ENCODE results near the gene TBC1D3E. TPM values are rescaled to one million over a fixed set of nuclear protein-coding genes. Genes with fewer than 3 reads are reported as not detected.
"Not testable (repeated sequence)": the region's sequence is repeated elsewhere in the genome, so short reads cannot be mapped to it uniquely, and the experiment has no call there.

TBC1D3E gene
- 0.17 TPM for polyA plus RNA-seq (2013, experiment 1 of 2)
- polyA plus RNA-seq (2013, experiment 2 of 2) = not detected

GRCh38 chr17:38127651-38128050 lies at the start of gene TBC1D3E:
TBC1D3E (plus strand) TSS chr17:38127951; CDS start chr17:38129496, 1,545 bp downstream.
- H3K9ac ChIP-seq (ENCODE audit: low read depth, low read length, poor library complexity); H3K79me1 ChIP-seq (ENCODE audit: low read depth, low read length); H3K18ac ChIP-seq (ENCODE audit: low read length); H2BK12ac ChIP-seq (ENCODE audit: low read length); H3K23ac ChIP-seq (ENCODE audit: low read depth, low read length, poor library complexity); H3K4ac ChIP-seq (ENCODE audit: low read length); H4K8ac ChIP-seq (ENCODE audit: low read depth, low read length); H3K4me1 ChIP-seq (ENCODE audit: control insufficient read depth in 2 of 2, insufficient read depth in 1 of 2, low read depth in 1 of 2, low read length in 2 of 2); H2AK5ac ChIP-seq (ENCODE audit: low read depth, low read length); H4K91ac ChIP-seq (ENCODE audit: low read depth, low read length, poor library complexity); H2BK15ac ChIP-seq (ENCODE audit: low read length); H2AFZ ChIP-seq (ENCODE audit: low read length); H2BK120ac ChIP-seq (ENCODE audit: low read depth, low read length); H3K27ac ChIP-seq (replicated peaks; ENCODE audit: low read length); H3K36me3 ChIP-seq (replicated peaks in 1 of 2; ENCODE audit: control insufficient read depth in 2 of 2, insufficient read depth in 2 of 2, low read length in 2 of 2); H3K27me3 ChIP-seq (ENCODE audit: control insufficient read depth in 3 of 3, insufficient read depth in 3 of 3, low read depth in 1 of 3, low read length in 3 of 3); H3K14ac ChIP-seq (ENCODE audit: low read length); H3K4me2 ChIP-seq (ENCODE audit: insufficient read depth, low read length, poor library complexity, severe bottlenecking); DNase-seq (ENCODE audit: low spot score); H2BK5ac ChIP-seq (ENCODE audit: low read length); H3K4me3 ChIP-seq (ENCODE audit: low read length in 2 of 2); H3K9me3 ChIP-seq (replicated peaks in 1 of 2; ENCODE audit: control insufficient read depth in 2 of 2, insufficient read depth in 1 of 2, low read depth in 1 of 2, low read length in 2 of 2): not testable (repeated sequence)
- no CpG with 5 or more reads among the region's 9 CpGs for WGBS, 2 donors (ENCODE audit: extremely low coverage in 2 of 2, insufficient read length in 2 of 2, insufficient replicate concordance in 1 of 2)

DNA sequence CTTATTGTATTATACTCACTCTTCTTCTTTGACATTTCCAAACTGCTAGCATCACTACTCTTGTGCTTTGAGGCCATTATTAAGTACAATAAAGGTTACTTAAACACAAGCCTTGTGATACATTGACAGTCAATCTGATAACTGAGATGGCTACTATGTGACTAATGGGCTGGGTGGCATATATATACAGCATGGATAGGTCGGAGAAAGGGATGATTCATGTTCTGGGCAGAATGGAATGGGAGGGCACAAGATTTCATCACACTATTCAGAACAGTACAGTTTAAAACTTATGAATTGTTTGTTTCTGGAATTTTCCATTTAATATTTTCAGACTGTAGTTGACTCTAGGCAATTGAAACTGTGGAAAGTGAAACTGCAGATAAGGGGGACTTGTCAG lies 40.4 kb upstream of the TBC1D3E start:
- not testable (repeated sequence) for H2AK5ac ChIP-seq (ENCODE audit: low read depth, low read length); H3K27me3 ChIP-seq (ENCODE audit: control insufficient read depth in 3 of 3, insufficient read depth in 3 of 3, low read depth in 1 of 3, low read length in 3 of 3); H3K23ac ChIP-seq (ENCODE audit: low read depth, low read length, poor library complexity); DNase-seq (ENCODE audit: low spot score); H3K27ac ChIP-seq (replicated peaks; ENCODE audit: low read length); H3K4me1 ChIP-seq (ENCODE audit: control insufficient read depth in 2 of 2, insufficient read depth in 1 of 2, low read depth in 1 of 2, low read length in 2 of 2); H3K4me3 ChIP-seq (ENCODE audit: low read length in 2 of 2); H2BK15ac ChIP-seq (ENCODE audit: low read length); H3K14ac ChIP-seq (ENCODE audit: low read length); H4K8ac ChIP-seq (ENCODE audit: low read depth, low read length); H2AFZ ChIP-seq (ENCODE audit: low read length); H3K4ac ChIP-seq (ENCODE audit: low read length); H3K18ac ChIP-seq (ENCODE audit: low read length); H3K4me2 ChIP-seq (ENCODE audit: insufficient read depth, low read length, poor library complexity, severe bottlenecking); H2BK12ac ChIP-seq (ENCODE audit: low read length); H3K9ac ChIP-seq (ENCODE audit: low read depth, low read length, poor library complexity); H3K79me1 ChIP-seq (ENCODE audit: low read depth, low read length); H2BK120ac ChIP-seq (ENCODE audit: low read depth, low read length); H2BK5ac ChIP-seq (ENCODE audit: low read length); H3K36me3 ChIP-seq (replicated peaks in 1 of 2; ENCODE audit: control insufficient read depth in 2 of 2, insufficient read depth in 2 of 2, low read length in 2 of 2); H4K91ac ChIP-seq (ENCODE audit: low read depth, low read length, poor library complexity); H3K9me3 ChIP-seq (replicated peaks in 1 of 2; ENCODE audit: control insufficient read depth in 2 of 2, insufficient read depth in 1 of 2, low read depth in 1 of 2, low read length in 2 of 2)
- WGBS, 2 donors (ENCODE audit: extremely low coverage in 2 of 2, insufficient read length in 2 of 2, insufficient replicate concordance in 1 of 2) = no CpG with 5 or more reads among the region's 1 CpG

DNA sequence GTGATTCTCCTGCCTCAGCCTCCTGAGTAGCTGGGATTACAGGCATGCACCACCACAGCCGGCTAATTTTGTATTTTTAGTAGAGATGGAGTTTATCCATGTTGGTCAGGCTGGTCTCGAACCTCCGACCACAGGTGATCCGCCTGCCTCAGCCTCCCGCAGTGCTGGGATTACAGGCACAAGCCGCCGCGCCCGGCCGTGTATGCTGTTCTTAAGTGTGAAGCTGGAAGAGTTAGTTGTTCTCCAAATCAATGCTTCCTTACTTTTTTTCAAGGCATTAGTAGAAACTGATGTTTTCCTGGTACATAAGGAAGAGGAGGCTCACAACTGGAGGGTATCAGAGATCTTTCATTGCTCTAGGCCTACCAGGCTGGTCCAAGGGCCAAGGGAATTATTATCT lies 39.6 kb upstream of the TBC1D3E start:
- H2BK120ac ChIP-seq (ENCODE audit: low read depth, low read length); H3K27ac ChIP-seq (replicated peaks; ENCODE audit: low read length); H3K9ac ChIP-seq (ENCODE audit: low read depth, low read length, poor library complexity); H3K18ac ChIP-seq (ENCODE audit: low read length); DNase-seq (ENCODE audit: low spot score); H4K8ac ChIP-seq (ENCODE audit: low read depth, low read length); H2AFZ ChIP-seq (ENCODE audit: low read length); H2BK12ac ChIP-seq (ENCODE audit: low read length); H3K4me2 ChIP-seq (ENCODE audit: insufficient read depth, low read length, poor library complexity, severe bottlenecking); H3K23ac ChIP-seq (ENCODE audit: low read depth, low read length, poor library complexity); H3K4ac ChIP-seq (ENCODE audit: low read length); H3K9me3 ChIP-seq (replicated peaks in 1 of 2; ENCODE audit: control insufficient read depth in 2 of 2, insufficient read depth in 1 of 2, low read depth in 1 of 2, low read length in 2 of 2); H4K91ac ChIP-seq (ENCODE audit: low read depth, low read length, poor library complexity); H3K36me3 ChIP-seq (replicated peaks in 1 of 2; ENCODE audit: control insufficient read depth in 2 of 2, insufficient read depth in 2 of 2, low read length in 2 of 2); H3K4me3 ChIP-seq (ENCODE audit: low read length in 2 of 2); H3K79me1 ChIP-seq (ENCODE audit: low read depth, low read length); H3K27me3 ChIP-seq (ENCODE audit: control insufficient read depth in 3 of 3, insufficient read depth in 3 of 3, low read depth in 1 of 3, low read length in 3 of 3); H2AK5ac ChIP-seq (ENCODE audit: low read depth, low read length); H3K4me1 ChIP-seq (ENCODE audit: control insufficient read depth in 2 of 2, insufficient read depth in 1 of 2, low read depth in 1 of 2, low read length in 2 of 2); H3K14ac ChIP-seq (ENCODE audit: low read length); H2BK15ac ChIP-seq (ENCODE audit: low read length); H2BK5ac ChIP-seq (ENCODE audit: low read length): not testable (repeated sequence)
- no CpG with 5 or more reads among the region's 10 CpGs for WGBS, 2 donors (ENCODE audit: extremely low coverage in 2 of 2, insufficient read length in 2 of 2, insufficient replicate concordance in 1 of 2)

GRCh38 chr17:38094059-38094694 lies 33.6 kb upstream of the TBC1D3E start:
- H3K23ac ChIP-seq (ENCODE audit: low read depth, low read length, poor library complexity); H4K8ac ChIP-seq (ENCODE audit: low read depth, low read length); H2BK12ac ChIP-seq (ENCODE audit: low read length); H3K4me1 ChIP-seq (ENCODE audit: control insufficient read depth in 2 of 2, insufficient read depth in 1 of 2, low read depth in 1 of 2, low read length in 2 of 2); H2BK5ac ChIP-seq (ENCODE audit: low read length); H3K4me2 ChIP-seq (ENCODE audit: insufficient read depth, low read length, poor library complexity, severe bottlenecking); H4K91ac ChIP-seq (ENCODE audit: low read depth, low read length, poor library complexity); H3K9ac ChIP-seq (ENCODE audit: low read depth, low read length, poor library complexity); H3K4me3 ChIP-seq (ENCODE audit: low read length in 2 of 2); H3K27me3 ChIP-seq (ENCODE audit: control insufficient read depth in 3 of 3, insufficient read depth in 3 of 3, low read depth in 1 of 3, low read length in 3 of 3); H3K79me1 ChIP-seq (ENCODE audit: low read depth, low read length); DNase-seq (ENCODE audit: low spot score); H3K18ac ChIP-seq (ENCODE audit: low read length); H2AK5ac ChIP-seq (ENCODE audit: low read depth, low read length); H2BK120ac ChIP-seq (ENCODE audit: low read depth, low read length); H3K36me3 ChIP-seq (replicated peaks in 1 of 2; ENCODE audit: control insufficient read depth in 2 of 2, insufficient read depth in 2 of 2, low read length in 2 of 2); H2BK15ac ChIP-seq (ENCODE audit: low read length); H3K9me3 ChIP-seq (replicated peaks in 1 of 2; ENCODE audit: control insufficient read depth in 2 of 2, insufficient read depth in 1 of 2, low read depth in 1 of 2, low read length in 2 of 2); H3K27ac ChIP-seq (replicated peaks; ENCODE audit: low read length); H2AFZ ChIP-seq (ENCODE audit: low read length); H3K14ac ChIP-seq (ENCODE audit: low read length); H3K4ac ChIP-seq (ENCODE audit: low read length): not testable (repeated sequence)
- WGBS, 2 donors (ENCODE audit: extremely low coverage in 2 of 2, insufficient read length in 2 of 2, insufficient replicate concordance in 1 of 2) = no CpG with 5 or more reads among the region's 2 CpGs

Measured in neuronal stem cell (in vitro differentiated cells).